Measurements from ENCODE around the gene PGP. TPM values are rescaled to one million over a fixed set of nuclear protein-coding genes. Genes with fewer than 3 reads are reported as not detected.

Gene PGP
- total RNA-seq, 1 experiment from 2014 or later = 13.1 TPM

DNA sequence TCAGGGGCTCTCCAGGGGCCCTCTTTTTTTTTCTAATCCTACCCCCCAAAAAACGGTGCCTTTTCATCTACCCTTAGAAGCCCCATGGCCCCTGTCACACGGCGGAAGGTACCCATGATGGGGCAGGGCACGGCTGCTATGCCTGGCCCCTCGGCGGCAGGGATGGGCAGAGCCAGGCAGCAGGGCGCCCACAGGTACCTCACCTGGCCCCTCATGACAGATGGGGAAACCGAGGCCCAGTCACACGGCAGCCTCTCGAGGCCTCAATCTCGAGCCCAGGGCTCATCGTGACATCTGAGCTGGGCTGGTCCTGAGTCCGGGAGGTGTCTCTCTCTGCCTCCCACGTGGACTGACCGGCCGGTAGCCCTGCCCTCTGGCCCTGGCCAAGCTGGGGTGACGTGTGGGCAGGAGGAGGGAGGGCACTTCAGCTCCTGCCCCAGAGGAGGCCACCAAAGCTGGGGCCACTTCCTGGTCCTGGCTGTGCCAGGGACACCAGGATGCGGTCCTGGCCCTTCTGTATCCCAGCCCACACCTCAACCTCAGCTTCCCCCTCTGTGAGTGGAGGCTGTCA lies 47.5 kb downstream of the PGP start:
- no peak overlapping the region for H3K4me3 ChIP-seq
- no peak for DNase-seq
- no peaks in the 10 kb centered on the region for H3K9me3 ChIP-seq (replicated peaks)
- no peak overlapping the region for H3K27ac ChIP-seq
- no peaks in the 10 kb centered on the region for H3K27me3 ChIP-seq
- H3K4me1 ChIP-seq = peaks cover 4% of the 10 kb centered on the region; the same call in 1 of the 2 replicates
- peaks cover 12% of the 10 kb centered on the region for H3K36me3 ChIP-seq

DNA sequence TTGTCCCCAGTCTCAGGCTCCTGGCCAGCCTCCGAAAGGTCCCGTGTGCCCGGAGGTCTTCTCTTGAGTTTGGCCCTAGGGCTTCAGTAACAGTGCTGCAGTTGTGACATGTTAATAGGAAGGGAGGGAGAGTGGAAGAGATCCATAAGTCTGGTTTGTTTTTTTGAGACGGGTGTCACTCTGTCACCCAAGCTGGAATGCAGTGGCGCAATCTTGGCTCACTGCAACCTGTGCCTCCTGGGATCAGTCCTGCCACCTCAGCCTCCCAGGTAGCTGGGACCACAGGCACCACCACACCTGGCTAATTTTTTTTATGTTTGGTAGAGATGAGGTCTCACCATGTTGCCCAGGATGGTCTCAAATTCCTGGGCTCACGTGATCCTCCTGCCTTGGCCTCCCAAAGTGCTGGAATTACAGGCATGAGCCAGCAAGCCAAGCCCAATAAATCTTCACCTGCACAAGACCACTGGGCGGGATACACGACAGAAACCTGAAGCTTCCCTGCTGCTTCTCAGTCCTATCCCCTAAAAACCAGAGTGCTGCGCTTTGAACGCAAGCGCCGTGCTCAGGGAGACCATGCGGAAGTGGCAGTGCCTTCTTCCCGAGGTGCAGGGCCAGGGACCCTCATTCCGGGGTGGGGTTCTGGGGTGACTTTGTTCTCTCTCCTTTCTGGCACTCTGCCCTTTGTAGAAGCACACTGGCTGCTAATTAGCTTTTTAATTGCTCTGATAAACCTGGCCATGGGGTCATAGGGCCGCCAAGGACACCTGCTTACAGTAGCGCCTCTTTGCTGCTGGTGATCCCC lies 48.2 kb downstream of the PGP start:
- Histone ChIP-seq H3K27ac (no peak overlapping the region), H3K9me3 (replicated peaks) (no peaks in the 10 kb centered on the region), H3K4me1 (peaks cover 4% of the 10 kb centered on the region; the same call in 1 of the 2 replicates), H3K27me3 (no peaks in the 10 kb centered on the region), H3K4me3 (no peak overlapping the region), H3K36me3 (peaks cover 8% of the 10 kb centered on the region)
- DNase-seq = no peak

DNA sequence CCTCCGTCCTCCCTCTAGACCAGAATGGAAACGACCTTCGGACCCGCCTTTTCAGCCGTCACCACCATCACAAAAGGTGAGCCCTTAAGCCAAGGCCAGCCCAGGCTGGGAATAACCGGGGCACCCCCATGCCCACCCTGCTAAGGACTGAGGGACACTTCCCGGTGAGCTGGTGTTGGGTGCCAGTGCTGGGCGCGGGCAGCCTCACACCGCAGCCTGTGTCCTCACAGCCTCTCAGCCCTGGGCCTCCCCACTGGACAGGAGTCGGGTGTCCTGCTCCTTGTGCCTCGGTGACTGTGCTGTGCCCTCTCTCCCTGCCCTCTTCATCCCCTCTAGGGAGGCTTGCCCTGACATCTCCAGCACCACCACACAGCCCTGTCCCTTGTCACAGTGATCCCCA lies 48.8 kb downstream of the PGP start:
- no peak overlapping the region for H3K27ac ChIP-seq
- H3K4me3 ChIP-seq = no peak overlapping the region
- peaks cover 7% of the 10 kb centered on the region for H3K36me3 ChIP-seq
- no peak for DNase-seq
- H3K9me3 ChIP-seq (replicated peaks) = no peaks in the 10 kb centered on the region
- H3K27me3 ChIP-seq = no peaks in the 10 kb centered on the region
- H3K4me1 ChIP-seq = peaks cover 4% of the 10 kb centered on the region; the same call in 1 of the 2 replicates

DNA sequence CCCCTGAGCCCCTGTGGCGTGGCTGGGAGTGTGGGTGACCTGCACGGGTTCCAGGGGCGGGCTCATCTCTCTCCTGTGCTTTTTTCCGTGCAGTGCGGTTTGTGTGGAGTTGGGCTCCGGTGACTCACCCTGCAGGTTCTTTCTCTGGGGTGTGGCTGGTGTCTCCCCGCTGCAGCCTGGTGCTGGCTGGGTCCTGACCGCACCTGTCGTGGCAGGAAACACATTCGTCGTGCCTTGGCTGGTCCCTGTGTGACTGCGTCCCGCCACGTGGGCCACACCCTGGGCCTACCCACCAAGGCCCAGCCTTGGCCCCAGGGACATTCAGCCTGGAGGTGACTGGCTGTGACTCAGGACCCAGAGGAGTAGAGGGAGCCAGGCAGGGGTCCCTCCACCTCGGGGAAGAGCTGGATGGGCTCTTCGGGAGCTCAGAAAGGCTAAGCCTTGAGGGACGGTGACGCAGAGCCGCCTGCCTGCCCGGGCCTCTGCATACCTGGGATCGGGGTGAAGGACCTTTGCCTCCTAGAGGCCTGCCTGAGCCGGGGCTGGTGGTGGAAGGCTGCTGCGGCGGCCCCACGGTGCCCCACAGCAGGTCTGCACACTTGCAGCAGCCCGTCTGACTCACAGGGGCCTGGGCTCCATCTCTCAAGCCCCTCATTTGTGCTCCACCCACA lies 51.3 kb downstream of the PGP start:
- Histone ChIP-seq H3K27ac (peak overlapping the region; percentile 41), H3K4me3 (no peak overlapping the region), H3K36me3 (peaks cover 7% of the 10 kb centered on the region; the same call in 1 of the 2 replicates), H3K4me1 (no peaks in the 10 kb centered on the region), H3K9me3 (replicated peaks) (no peaks in the 10 kb centered on the region), H3K27me3 (no peaks in the 10 kb centered on the region)
- DNase-seq = peak in 1 of 2 experiments; percentile 25

DNA sequence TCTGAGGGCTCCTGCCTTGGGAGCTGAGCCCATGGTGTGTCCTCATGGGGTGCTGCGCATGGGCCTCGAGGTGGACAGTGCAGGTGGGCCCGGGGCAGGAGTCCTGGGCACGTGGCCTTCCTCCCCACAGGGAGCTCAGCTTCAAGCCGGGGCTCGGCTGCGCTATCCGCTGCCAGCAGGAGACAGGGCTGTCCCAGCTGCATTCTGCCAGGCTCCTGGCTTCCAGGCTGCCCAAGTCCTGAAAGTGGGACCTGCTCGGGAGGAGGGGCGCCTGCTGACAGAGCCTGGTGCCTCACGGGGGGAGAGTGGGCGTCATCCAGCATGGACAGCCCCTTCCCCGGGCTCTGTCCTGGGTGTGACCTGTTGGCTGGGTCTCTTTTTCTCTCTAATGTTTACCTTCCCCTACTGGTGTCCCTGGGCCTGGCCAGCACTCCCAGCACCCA lies 51.9 kb downstream of the PGP start:
- DNase-seq = no peak
- Histone ChIP-seq H3K27me3 (no peaks in the 10 kb centered on the region), H3K9me3 (replicated peaks) (no peaks in the 10 kb centered on the region), H3K4me3 (no peak overlapping the region), H3K4me1 (no peaks in the 10 kb centered on the region), H3K36me3 (0 out of 2 replicates have a peak, but pooled peaks cover 7% of the 10 kb centered on the region), H3K27ac (no peak overlapping the region)

DNA sequence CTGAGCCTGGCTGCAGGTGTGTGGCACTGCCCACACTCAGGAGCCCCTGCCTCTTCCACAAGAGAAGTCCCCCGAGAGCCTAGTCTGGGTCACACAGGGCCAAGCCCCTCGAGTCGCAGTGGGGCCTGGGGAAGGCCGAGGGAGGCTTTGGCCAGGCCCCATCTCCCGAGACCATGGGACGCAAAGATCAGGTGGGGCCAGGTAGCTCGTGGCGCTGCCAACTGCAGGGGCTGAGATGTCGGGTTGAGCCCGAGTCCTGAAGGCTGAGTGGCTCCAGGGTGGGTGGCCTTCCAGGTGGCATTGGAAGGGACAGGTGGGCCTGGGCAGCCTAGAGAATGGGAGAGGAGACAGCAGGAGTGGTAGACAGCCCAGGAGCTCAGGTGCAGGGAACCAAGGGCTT lies 52.7 kb downstream of the PGP start:
- DNase-seq = no peak
- H3K4me1 ChIP-seq = no peaks in the 10 kb centered on the region
- H3K4me3 ChIP-seq = no peak overlapping the region
- no peaks in the 10 kb centered on the region for H3K9me3 ChIP-seq (replicated peaks)
- H3K36me3 ChIP-seq = 0 out of 2 replicates have a peak, but pooled peaks cover 7% of the 10 kb centered on the region
- H3K27ac ChIP-seq = no peak overlapping the region
- no peaks in the 10 kb centered on the region for H3K27me3 ChIP-seq

Other genes starting within 250 kb of the PGP start
- not detected in 2 replicates for gene RNF151, start 248.0 kb downstream of the PGP start, total RNA-seq (2014; rRNA removed; shearing (Covaris generic))
- gene TBL3, start 242.8 kb downstream of the PGP start, total RNA-seq (2014; rRNA removed; shearing (Covaris generic)) = 30.6 and 31.8 TPM in 2 replicates
- 0.43 TPM in 1 of 2 replicates, not detected in the other for gene NOXO1, start 233.4 kb downstream of the PGP start, total RNA-seq (2014; rRNA removed; shearing (Covaris generic))
- 20.6 and 32.2 TPM in 2 replicates for gene GFER, start 230.6 kb downstream of the PGP start, total RNA-seq (2014; rRNA removed; shearing (Covaris generic))
- 0.73 and 0.81 TPM in 2 replicates for gene SYNGR3, start 224.9 kb downstream of the PGP start, total RNA-seq (2014; rRNA removed; shearing (Covaris generic))
- 22.9 and 25.6 TPM in 2 replicates for gene ZNF598, start 205.0 kb downstream of the PGP start, total RNA-seq (2014; rRNA removed; shearing (Covaris generic))
- 1.6 TPM in 2 replicates for gene NPW, start 195.1 kb downstream of the PGP start, total RNA-seq (2014; rRNA removed; shearing (Covaris generic))
- 6.4 and 8.0 TPM in 2 replicates for gene NHERF2, start 187.9 kb downstream of the PGP start, total RNA-seq (2014; rRNA removed; shearing (Covaris generic))
- gene NTHL1, start 167.0 kb downstream of the PGP start, total RNA-seq (2014; rRNA removed; shearing (Covaris generic)) = 16.6 and 17.5 TPM in 2 replicates
- gene TSC2, start 166.9 kb downstream of the PGP start, total RNA-seq (2014; rRNA removed; shearing (Covaris generic)) = 32.0 and 37.1 TPM in 2 replicates
- 47.1 and 51.9 TPM in 2 replicates for gene PKD1, start 78.9 kb downstream of the PGP start, total RNA-seq (2014; rRNA removed; shearing (Covaris generic))
- 1.0 and 1.4 TPM in 2 replicates for gene RAB26, start 66.2 kb downstream of the PGP start, total RNA-seq (2014; rRNA removed; shearing (Covaris generic))
- 34.5 and 35.9 TPM in 2 replicates for gene TRAF7, start 59.1 kb downstream of the PGP start, total RNA-seq (2014; rRNA removed; shearing (Covaris generic))
- gene CASKIN1, start 18.2 kb downstream of the PGP start, total RNA-seq (2014; rRNA removed; shearing (Covaris generic)) = 0.13 and 0.24 TPM in 2 replicates
- 28.8 and 32.8 TPM in 2 replicates for gene MLST8, start 9.4 kb downstream of the PGP start, total RNA-seq (2014; rRNA removed; shearing (Covaris generic))
- gene BRICD5, start 4.0 kb downstream of the PGP start, total RNA-seq (2014; rRNA removed; shearing (Covaris generic)) = 3.6 and 4.1 TPM in 2 replicates
- 18.6 and 19.6 TPM in 2 replicates for gene E4F1, start 8.8 kb upstream of the PGP start, total RNA-seq (2014; rRNA removed; shearing (Covaris generic))
- gene DNASE1L2, start 21.6 kb upstream of the PGP start, total RNA-seq (2014; rRNA removed; shearing (Covaris generic)) = 0.96 and 1.7 TPM in 2 replicates
- gene ECI1, start 36.7 kb upstream of the PGP start, total RNA-seq (2014; rRNA removed; shearing (Covaris generic)) = 25.0 and 27.0 TPM in 2 replicates
- 308 and 310 TPM in 2 replicates for gene RNPS1, start 53.3 kb upstream of the PGP start, total RNA-seq (2014; rRNA removed; shearing (Covaris generic))
- 0.10 TPM in 2 replicates for gene ABCA3, start 125.9 kb upstream of the PGP start, total RNA-seq (2014; rRNA removed; shearing (Covaris generic))
- gene CCNF, start 214.6 kb upstream of the PGP start, total RNA-seq (2014; rRNA removed; shearing (Covaris generic)) = 52.8 and 54.8 TPM in 2 replicates
- 26.0 and 30.9 TPM in 2 replicates for gene TEDC2, start 245.3 kb upstream of the PGP start, total RNA-seq (2014; rRNA removed; shearing (Covaris generic))